ENCODE results near the gene CST2. TPM values are rescaled to one million over a fixed set of nuclear protein-coding genes. Genes with fewer than 3 reads are reported as not detected.
"Not testable (repeated sequence)": the region's sequence is repeated elsewhere in the genome, so short reads cannot be mapped to it uniquely, and the experiment has no call there.

The CST2 gene
- polyA plus RNA-seq, 4 donors, result 0.31 TPM; not detected in 3

- DNase-seq, result no peak
- H3K9me3 ChIP-seq (ENCODE audit: control insufficient read depth in 2 of 2, insufficient read depth in 1 of 2, low read depth in 1 of 2, low read length in 1 of 2), result no peaks in the 10 kb centered on the region
- H3K27me3 ChIP-seq (ENCODE audit: control insufficient read depth in 3 of 3, insufficient read depth in 3 of 3, low read length in 3 of 3), result no peaks in the 10 kb centered on the region
- no peak overlapping the region for H3K27ac ChIP-seq (ENCODE audit: low read depth in 1 of 3, low read length in 2 of 3)
- no peak for FAIRE-seq
- no peaks in the 10 kb centered on the region for H3K4me1 ChIP-seq (ENCODE audit: control insufficient read depth in 3 of 3, insufficient read depth in 2 of 3, low read depth in 1 of 3, low read length in 2 of 3)
- H3K4me3 ChIP-seq (ENCODE audit: low read depth in 1 of 3, low read length in 3 of 3), result no peak overlapping the region
- H3K36me3 ChIP-seq (ENCODE audit: control insufficient read depth in 3 of 3, insufficient read depth in 2 of 3, low read depth in 1 of 3, low read length in 3 of 3), result no peaks in the 10 kb centered on the region
- 38 to 55% (median 47%) methylated on average over 7 of the region's 7 CpGs for WGBS, 3 donors
These were observed 31.7 kb downstream of the CST2 start for GRCh38 chr20:23794841-23795240.

- WGBS, 3 donors, result 77 to 88% (median 78%) methylated on average over 7 of the region's 7 CpGs
- no peaks in the 10 kb centered on the region for H3K4me1 ChIP-seq (ENCODE audit: control insufficient read depth in 3 of 3, insufficient read depth in 2 of 3, low read depth in 1 of 3, low read length in 2 of 3)
- no peak overlapping the region for H3K27ac ChIP-seq (ENCODE audit: low read depth in 1 of 3, low read length in 2 of 3)
- no peaks in the 10 kb centered on the region for H3K27me3 ChIP-seq (ENCODE audit: control insufficient read depth in 3 of 3, insufficient read depth in 3 of 3, low read length in 3 of 3)
- DNase-seq (no peak), FAIRE-seq (no peak)
- no peaks in the 10 kb centered on the region for H3K36me3 ChIP-seq (ENCODE audit: control insufficient read depth in 3 of 3, insufficient read depth in 2 of 3, low read depth in 1 of 3, low read length in 3 of 3)
- H3K4me3 ChIP-seq (ENCODE audit: low read depth in 1 of 3, low read length in 3 of 3), result no peak overlapping the region
- H3K9me3 ChIP-seq (ENCODE audit: control insufficient read depth in 2 of 2, insufficient read depth in 1 of 2, low read depth in 1 of 2, low read length in 1 of 2), result no peaks in the 10 kb centered on the region
These were observed 32.5 kb downstream of the CST2 start for GRCh38 chr20:23794065-23794464.

DNA sequence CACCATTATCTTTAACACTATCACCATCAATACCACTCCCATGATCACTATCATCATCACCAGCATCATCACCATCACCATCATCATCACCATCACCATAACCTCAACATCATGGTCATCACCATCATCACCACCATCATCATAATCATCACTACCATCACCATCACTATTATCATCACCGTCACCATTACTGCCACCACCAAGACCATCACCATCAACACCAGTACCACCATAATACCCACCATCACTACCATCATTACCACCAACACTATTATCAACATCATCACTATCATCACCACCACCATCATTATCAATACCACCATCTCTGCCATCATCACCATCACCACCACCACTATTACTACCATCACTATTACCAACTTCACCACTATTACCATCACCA lies 43.1 kb downstream of the CST2 start:
- no peaks in the 10 kb centered on the region for H3K9me3 ChIP-seq (ENCODE audit: control insufficient read depth in 2 of 2, insufficient read depth in 1 of 2, low read depth in 1 of 2, low read length in 1 of 2)

DNA sequence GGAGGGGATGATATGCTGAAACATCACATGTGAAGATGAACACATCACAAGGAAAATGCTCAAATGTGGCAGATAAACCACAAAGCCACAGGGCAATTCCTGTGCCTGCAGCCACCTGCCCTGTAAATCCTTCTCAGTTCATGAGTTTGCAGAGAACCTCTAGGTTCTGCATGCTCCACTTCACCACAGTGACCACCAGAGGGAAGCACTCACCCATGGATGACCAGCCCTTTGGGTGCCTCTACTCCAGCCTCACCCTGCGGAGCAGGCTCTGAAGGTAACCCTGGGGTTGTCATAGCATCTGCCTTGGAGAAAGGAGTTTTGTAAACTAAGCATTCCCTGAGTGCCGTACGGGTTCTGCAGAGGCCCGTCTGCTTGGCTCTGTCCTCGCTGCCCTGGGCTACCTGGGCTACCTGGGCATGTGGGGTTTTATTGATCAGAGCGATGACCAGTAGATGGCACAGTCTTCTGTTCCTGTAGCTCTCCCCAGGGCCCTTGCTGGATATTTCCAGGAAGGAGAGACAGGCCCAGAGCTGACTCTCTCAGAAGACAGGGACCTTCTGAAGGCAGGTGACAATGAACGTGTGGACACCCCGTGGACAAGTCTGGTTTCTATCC lies 44.1 kb downstream of the CST2 start:
- H3K9me3 ChIP-seq (ENCODE audit: control insufficient read depth in 2 of 2, insufficient read depth in 1 of 2, low read depth in 1 of 2, low read length in 1 of 2), result no peaks in the 10 kb centered on the region
- no peaks in the 10 kb centered on the region for H3K27me3 ChIP-seq (ENCODE audit: control insufficient read depth in 3 of 3, insufficient read depth in 3 of 3, low read length in 3 of 3)
- 52 to 84% (median 71%) methylated on average over 8 of the region's 8 CpGs for WGBS, 3 donors
- FAIRE-seq (no peak), DNase-seq (peak; percentile 10 to 23)
- H3K36me3 ChIP-seq (ENCODE audit: control insufficient read depth in 3 of 3, insufficient read depth in 2 of 3, low read depth in 1 of 3, low read length in 3 of 3), result no peaks in the 10 kb centered on the region
- H3K27ac ChIP-seq (ENCODE audit: low read depth in 1 of 3, low read length in 2 of 3), result no peak overlapping the region
- H3K4me3 ChIP-seq (ENCODE audit: low read depth in 1 of 3, low read length in 3 of 3), result no peak overlapping the region
- no peaks in the 10 kb centered on the region for H3K4me1 ChIP-seq (ENCODE audit: control insufficient read depth in 3 of 3, insufficient read depth in 2 of 3, low read depth in 1 of 3, low read length in 2 of 3)

More for the DNA sequence above, 43.1 kb downstream of the CST2 start:
- H3K36me3 ChIP-seq (ENCODE audit: control insufficient read depth in 3 of 3, insufficient read depth in 2 of 3, low read depth in 1 of 3, low read length in 3 of 3), result no peaks in the 10 kb centered on the region
- WGBS, 3 donors, result 86 to 96% (median 92%) methylated on average over 1 of the region's 1 CpG
- H3K4me3 ChIP-seq (ENCODE audit: low read depth in 1 of 3, low read length in 3 of 3), result no peak overlapping the region
- DNase-seq (no peak), FAIRE-seq (no peak)
- H3K4me1 ChIP-seq (ENCODE audit: control insufficient read depth in 3 of 3, insufficient read depth in 2 of 3, low read depth in 1 of 3, low read length in 2 of 3), result no peaks in the 10 kb centered on the region
- no peak overlapping the region for H3K27ac ChIP-seq (ENCODE audit: low read depth in 1 of 3, low read length in 2 of 3)
- H3K27me3 ChIP-seq (ENCODE audit: control insufficient read depth in 3 of 3, insufficient read depth in 3 of 3, low read length in 3 of 3), result no peaks in the 10 kb centered on the region

DNA sequence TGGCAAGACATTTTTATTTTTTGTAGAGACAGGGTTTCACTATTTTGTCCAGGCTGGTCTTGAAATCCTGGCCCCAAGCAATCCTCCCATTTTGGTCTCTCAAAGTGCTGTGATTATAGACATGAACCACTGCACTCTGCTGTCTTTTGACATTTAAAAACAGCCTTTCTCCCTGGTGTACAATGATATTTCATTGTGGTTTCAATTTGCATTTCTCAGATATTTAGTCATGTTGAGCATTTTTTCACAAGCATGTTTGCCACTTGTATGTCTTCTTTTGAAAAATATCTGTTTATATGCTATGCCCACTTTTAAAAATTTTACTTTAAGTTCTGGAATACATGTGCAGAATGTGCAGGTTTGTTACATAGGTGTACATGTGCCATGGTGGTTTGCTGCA lies 47.9 kb downstream of the CST2 start:
- H3K9me3 ChIP-seq (ENCODE audit: control insufficient read depth in 2 of 2, insufficient read depth in 1 of 2, low read depth in 1 of 2, low read length in 1 of 2); H3K36me3 ChIP-seq (ENCODE audit: control insufficient read depth in 3 of 3, insufficient read depth in 2 of 3, low read depth in 1 of 3, low read length in 3 of 3); FAIRE-seq; H3K4me1 ChIP-seq (ENCODE audit: control insufficient read depth in 3 of 3, insufficient read depth in 2 of 3, low read depth in 1 of 3, low read length in 2 of 3); H3K27me3 ChIP-seq (ENCODE audit: control insufficient read depth in 3 of 3, insufficient read depth in 3 of 3, low read length in 3 of 3); H3K4me3 ChIP-seq (ENCODE audit: low read depth in 1 of 3, low read length in 3 of 3); H3K27ac ChIP-seq (ENCODE audit: low read depth in 1 of 3, low read length in 2 of 3); DNase-seq: not testable (repeated sequence)

DNA sequence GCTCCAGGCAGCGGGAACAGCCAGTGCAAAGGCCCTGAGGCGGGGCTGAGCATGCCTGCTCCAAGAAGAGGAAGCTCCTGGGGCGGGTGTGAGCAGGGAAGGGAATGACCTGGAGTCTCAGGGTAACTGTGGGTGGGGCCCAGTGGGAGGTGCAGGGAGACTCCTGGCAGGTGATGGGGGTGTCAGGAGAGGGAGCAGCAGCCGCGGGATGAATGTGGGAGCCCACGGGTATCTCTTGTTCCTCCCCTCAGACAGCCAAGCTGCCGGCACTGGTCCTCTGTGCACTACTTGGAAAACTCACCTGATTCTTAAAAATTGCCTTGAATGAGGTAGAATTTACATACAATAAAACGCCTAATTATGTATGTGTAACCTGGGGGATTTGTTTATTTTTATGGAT lies 49.1 kb downstream of the CST2 start:
- H3K36me3 ChIP-seq (ENCODE audit: control insufficient read depth in 3 of 3, insufficient read depth in 2 of 3, low read depth in 1 of 3, low read length in 3 of 3); H3K4me3 ChIP-seq (ENCODE audit: low read depth in 1 of 3, low read length in 3 of 3); H3K4me1 ChIP-seq (ENCODE audit: control insufficient read depth in 3 of 3, insufficient read depth in 2 of 3, low read depth in 1 of 3, low read length in 2 of 3); H3K27me3 ChIP-seq (ENCODE audit: control insufficient read depth in 3 of 3, insufficient read depth in 3 of 3, low read length in 3 of 3); H3K27ac ChIP-seq (ENCODE audit: low read depth in 1 of 3, low read length in 2 of 3); H3K9me3 ChIP-seq (ENCODE audit: control insufficient read depth in 2 of 2, insufficient read depth in 1 of 2, low read depth in 1 of 2, low read length in 1 of 2); DNase-seq; FAIRE-seq: not testable (repeated sequence)
- 58 to 73% (median 64%) methylated on average over 6 to 8 of the region's 8 CpGs for WGBS, 3 donors

DNA sequence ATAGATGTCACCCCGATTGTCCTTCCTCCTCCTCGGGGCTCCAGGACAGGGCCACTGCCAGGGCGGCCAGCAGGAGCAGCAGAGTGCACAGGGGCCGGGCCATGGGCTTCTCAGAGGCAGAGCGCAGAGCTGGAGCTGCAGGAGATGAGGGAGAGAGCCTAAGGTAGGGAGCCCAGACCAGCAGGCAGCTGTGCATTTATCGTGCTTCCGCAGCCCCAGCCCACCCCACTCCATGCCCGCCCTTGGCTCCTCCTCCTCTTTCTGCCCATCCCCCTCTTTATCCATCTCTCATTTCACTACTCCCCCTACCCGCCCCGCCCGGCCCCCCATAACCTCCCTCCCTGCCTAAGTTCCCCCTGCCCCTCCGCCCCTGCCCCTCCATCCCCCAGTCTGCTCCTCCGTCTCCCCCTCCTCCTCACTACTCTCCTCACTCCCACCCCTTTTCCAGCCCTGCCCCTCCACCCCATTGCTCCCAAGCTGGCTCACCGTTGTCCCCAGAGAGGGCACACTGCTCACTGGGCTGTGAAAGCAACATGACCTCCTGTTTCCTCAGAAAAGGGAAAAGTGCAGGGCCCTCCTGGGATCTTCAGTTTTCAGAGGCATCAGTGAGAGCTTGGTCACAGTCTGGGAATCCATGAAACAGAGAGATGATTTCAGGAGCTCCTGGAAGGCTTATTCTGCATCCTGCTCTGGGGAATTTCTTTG lies 50.3 kb downstream of the CST2 start:
- no peaks in the 10 kb centered on the region for H3K36me3 ChIP-seq (ENCODE audit: control insufficient read depth in 3 of 3, insufficient read depth in 2 of 3, low read depth in 1 of 3, low read length in 3 of 3)
- WGBS, 3 donors, result 17 to 43% (median 40%) methylated on average over 7 to 14 of the region's 14 CpGs
- H3K27me3 ChIP-seq (ENCODE audit: control insufficient read depth in 3 of 3, insufficient read depth in 3 of 3, low read length in 3 of 3), result no peaks in the 10 kb centered on the region
- H3K4me1 ChIP-seq (ENCODE audit: control insufficient read depth in 3 of 3, insufficient read depth in 2 of 3, low read depth in 1 of 3, low read length in 2 of 3), result no peaks in the 10 kb centered on the region
- no peak overlapping the region for H3K27ac ChIP-seq (ENCODE audit: low read depth in 1 of 3, low read length in 2 of 3)
- FAIRE-seq (no peak), DNase-seq (no peak)
- H3K9me3 ChIP-seq (ENCODE audit: control insufficient read depth in 2 of 2, insufficient read depth in 1 of 2, low read depth in 1 of 2, low read length in 1 of 2), result no peaks in the 10 kb centered on the region
- no peak overlapping the region for H3K4me3 ChIP-seq (ENCODE audit: low read depth in 1 of 3, low read length in 3 of 3)

DNA sequence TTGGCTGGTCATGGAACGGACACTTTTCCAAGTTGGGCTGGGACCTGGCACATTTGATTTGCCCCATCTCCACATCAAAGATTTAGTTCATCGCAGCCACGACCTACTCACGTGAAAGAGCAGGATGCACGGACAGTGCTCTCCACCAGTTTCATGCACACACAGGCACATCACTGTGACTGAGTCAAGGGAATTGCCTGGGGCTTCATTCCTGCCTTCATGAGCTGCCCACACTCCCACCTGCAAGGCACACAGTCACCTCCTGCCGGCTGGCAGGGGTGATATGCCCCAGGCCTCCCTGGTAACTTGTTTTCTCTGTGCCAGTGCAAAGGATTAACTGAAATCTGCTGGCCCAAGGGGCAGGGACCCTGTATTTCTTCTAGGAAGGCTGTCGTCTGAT lies 52.4 kb downstream of the CST2 start:
- Histone ChIP-seq H3K9me3 (ENCODE audit: control insufficient read depth in 2 of 2, insufficient read depth in 1 of 2, low read depth in 1 of 2, low read length in 1 of 2) (no peaks in the 10 kb centered on the region), H3K27ac (ENCODE audit: low read depth in 1 of 3, low read length in 2 of 3) (no peak overlapping the region), H3K27me3 (ENCODE audit: control insufficient read depth in 3 of 3, insufficient read depth in 3 of 3, low read length in 3 of 3) (no peaks in the 10 kb centered on the region), H3K4me3 (ENCODE audit: low read depth in 1 of 3, low read length in 3 of 3) (no peak overlapping the region), H3K36me3 (ENCODE audit: control insufficient read depth in 3 of 3, insufficient read depth in 2 of 3, low read depth in 1 of 3, low read length in 3 of 3) (no peaks in the 10 kb centered on the region), H3K4me1 (ENCODE audit: control insufficient read depth in 3 of 3, insufficient read depth in 2 of 3, low read depth in 1 of 3, low read length in 2 of 3) (no peaks in the 10 kb centered on the region)
- DNase-seq (no peak), FAIRE-seq (no peak)
- 76 to 81% (median 78%) methylated on average over 7 of the region's 7 CpGs for WGBS, 3 donors
